Mucosa of descending colon (tissue), 3 donors: ENCODE data around the gene CD8B. TPM values are rescaled to one million over a fixed set of nuclear protein-coding genes. Genes with fewer than 3 reads are reported as not detected.

Experiments used
- ATAC-seq: fragments of 200-7000 bp; cut with Tn5 transposase; one replicate; pipeline ENCODE4 v1.9.1; 2020; ENCODE audit warnings: mild to moderate bottlenecking, moderate library complexity
- DNase-seq, 3 donors: peaks; one replicate each; pipeline ENCODE4 v3.0.0-alpha.2; 2020
- H3K36me3 ChIP-seq: fragments of 200-600 bp; one replicate; pipeline ENCODE4 v1.8.0; 2021; ENCODE audit warnings: low read depth, mild to moderate bottlenecking
- H3K4me1 ChIP-seq: fragments of 200-600 bp; one replicate; pipeline ENCODE4 v1.8.0; 2021; ENCODE audit warnings: low read depth, mild to moderate bottlenecking
- H3K4me3 ChIP-seq: fragments of 200-600 bp; one replicate; pipeline ENCODE4 v1.8.0; 2021; ENCODE audit warnings: mild to moderate bottlenecking
- H3K9me3 ChIP-seq: fragments of 200-600 bp; one replicate; pipeline ENCODE4 v1.8.0; 2021; ENCODE audit warnings: mild to moderate bottlenecking
- CTCF ChIP-seq: fragments of 200-600 bp; IDR thresholded peaks from one replicate; pipeline ENCODE4 v1.8.0; 2022; ENCODE audit warnings: antibody characterized with exemption, mild to moderate bottlenecking
- intact Hi-C, 2 donors: fragments of 100-400 bp; cut with DNase I in 1 of 2; cut with micrococcal nuclease in 1 of 2; formaldehyde crosslinking; loops; one replicate each; pipeline versions ENCODE4 v1.11.0 to v1.11.1; 2022; cut with DNase I, micrococcal nuclease
- total RNA-seq, 3 donors: library from RNA; stranded (reverse); fragmentation: NEBNext Ultra II Directional in 2 of 3; extraction: Animal tissue kit (Norgen Biotek cat#: 25700) in 2 of 3; gene quantifications; one replicate each; pipeline versions ENCODE4 v1.2.1 to v1.2.4, GENCODE V29; 2021 to 2023
- donor health status: DM: no; HTN: no; CAD: no; lungs with moderate emphysema.
- donor health status: DM: no; HTN: no; CAD: no.
- donor health status: DM: no; HTN: yes; CAD: no.

CD8B gene
- total RNA-seq, 3 donors from 2014 or later = 1.5 to 3.8 (median 2.9) TPM

- Histone ChIP-seq H3K36me3 (no peaks in the 10 kb centered on the region), H3K4me3 (no peak overlapping the region), H3K9me3 (no peaks in the 10 kb centered on the region), H3K4me1 (peaks cover 20% of the 10 kb centered on the region)
- DNase-seq (no peak), ATAC-seq (no peak)
- no peak for TF ChIP-seq CTCF
- intact Hi-C loops = no loop called here
Measured at GRCh38 chr2:86806059-86806857, 55.4 kb downstream of the CD8B start.

- ATAC-seq (no peak), DNase-seq (no peak)
- Histone ChIP-seq H3K36me3 (no peaks in the 10 kb centered on the region), H3K4me1 (no peaks in the 10 kb centered on the region), H3K4me3 (no peak overlapping the region), H3K9me3 (peaks cover 15% of the 10 kb centered on the region)
- intact Hi-C loops = no loop called here
- no peak for TF ChIP-seq CTCF
Measured at GRCh38 chr2:86800856-86801567, 60.7 kb downstream of the CD8B start.

GRCh38 chr2:86794861-86795260 is 66.8 kb downstream of the CD8B start:
- Histone ChIP-seq H3K4me3 (no peak overlapping the region), H3K9me3 (peaks cover 16% of the 10 kb centered on the region), H3K36me3 (no peaks in the 10 kb centered on the region), H3K4me1 (peaks cover 10% of the 10 kb centered on the region)
- intact Hi-C loops = no loop called here
- DNase-seq = no peak
- ATAC-seq = peak; percentile 51
- TF ChIP-seq CTCF = no peak

GRCh38 chr2:86793752-86794151 is 67.9 kb downstream of the CD8B start:
- H3K4me3 ChIP-seq = no peak overlapping the region
- DNase-seq (no peak), ATAC-seq (peak; percentile 34)
- peaks cover 19% of the 10 kb centered on the region for H3K4me1 ChIP-seq
- intact Hi-C loops = no loop called here
- TF ChIP-seq CTCF = no peak
- H3K9me3 ChIP-seq = peaks cover 16% of the 10 kb centered on the region
- H3K36me3 ChIP-seq = no peaks in the 10 kb centered on the region

GRCh38 chr2:86791573-86791972 is 70.1 kb downstream of the CD8B start:
- no peak for TF ChIP-seq CTCF
- H3K36me3 ChIP-seq = no peaks in the 10 kb centered on the region
- peaks cover 6% of the 10 kb centered on the region for H3K9me3 ChIP-seq
- ATAC-seq = no peak
- H3K4me3 ChIP-seq = no peak overlapping the region
- peaks cover 19% of the 10 kb centered on the region for H3K4me1 ChIP-seq
- intact Hi-C loops = no loop called here
- no peak for DNase-seq
